Urothelium cell line (cell line): Measurements from ENCODE around the gene TRPM1.

Source experiments
- DNase-seq: peaks from one replicate; pipeline ENCODE4 v3.0.0; 2011; ENCODE audit warnings: low spot score, mixed read lengths
- FAIRE-seq: peaks from 2 replicates; lab custom pipeline; 2011; peaks lifted over from hg19 to GRCh38; lab: Jason Lieb, UNC

Gene TRPM1

GRCh38 chr15:31101262-31102038 lies at the start of gene TRPM1:
Gene TRPM1 (minus strand): TSS chr15:31101725. CDS start chr15:31081355, 20,370 bp downstream.
- FAIRE-seq (no peak), DNase-seq (no peak)

GRCh38 chr15:31150732-31151231 lies 49.3 kb upstream of the TRPM1 start:
- DNase-seq (no peak), FAIRE-seq (no peak)

- FAIRE-seq (no peak), DNase-seq (no peak)
These were observed 48.5 kb upstream of the TRPM1 start for GRCh38 chr15:31149987-31150386.

- no peak for DNase-seq
- no peak for FAIRE-seq
These were observed 47.6 kb upstream of the TRPM1 start for GRCh38 chr15:31149088-31149505.

- FAIRE-seq = no peak
- no peak for DNase-seq
These were observed 47.0 kb upstream of the TRPM1 start for GRCh38 chr15:31148297-31149087.

- FAIRE-seq = no peak
These were observed 46.4 kb upstream of the TRPM1 start for GRCh38 chr15:31147944-31148296.

GRCh38 chr15:31147456-31147855 lies 45.9 kb upstream of the TRPM1 start:
- no peak for DNase-seq
- no peak for FAIRE-seq

More at GRCh38 chr15:31147944-31148296, 46.4 kb upstream of the TRPM1 start:
- no peak for DNase-seq

- no peak for DNase-seq
- FAIRE-seq = no peak
These were observed 43.9 kb upstream of the TRPM1 start for GRCh38 chr15:31145271-31145911.

GRCh38 chr15:31141792-31142191 lies 40.3 kb upstream of the TRPM1 start:
- FAIRE-seq (no peak), DNase-seq (no peak)

GRCh38 chr15:31136607-31137328 lies 35.2 kb upstream of the TRPM1 start:
- DNase-seq (no peak), FAIRE-seq (no peak)

- no peak for FAIRE-seq
These were observed 34.5 kb upstream of the TRPM1 start for GRCh38 chr15:31136016-31136415.

GRCh38 chr15:31135523-31135922 lies 34.0 kb upstream of the TRPM1 start:
- DNase-seq = no peak
- no peak for FAIRE-seq

More at GRCh38 chr15:31136016-31136415, 34.5 kb upstream of the TRPM1 start:
- no peak for DNase-seq

GRCh38 chr15:31133890-31134289 lies 32.4 kb upstream of the TRPM1 start:
- DNase-seq (no peak), FAIRE-seq (no peak)

- DNase-seq (no peak), FAIRE-seq (no peak)
These were observed 30.4 kb upstream of the TRPM1 start for GRCh38 chr15:31131853-31132375.

- no peak for FAIRE-seq
- no peak for DNase-seq
These were observed 29.2 kb upstream of the TRPM1 start for GRCh38 chr15:31130576-31131237.

GRCh38 chr15:31129769-31130303 lies 28.3 kb upstream of the TRPM1 start:
- FAIRE-seq = no peak
- no peak for DNase-seq

GRCh38 chr15:31128919-31129768 lies 27.6 kb upstream of the TRPM1 start:
- FAIRE-seq = no peak
- DNase-seq = peak; percentile 70

GRCh38 chr15:31128477-31128876 lies 27.0 kb upstream of the TRPM1 start:
- FAIRE-seq = no peak
- no peak for DNase-seq
